GM19452 (cell line): ENCODE measurements around the gene PDE11A.
A peak's percentile ranks its signal among the peaks of the same experiment; 100 is the strongest.
"Not testable (repeated sequence)": the region's sequence is repeated elsewhere in the genome, so short reads cannot be mapped to it uniquely, and the experiment has no call there.

Experiments
- ATAC-seq: cut with Tn5 transposase; IDR thresholded peaks from one replicate; pipeline ENCODE4 v1.9.1; 2021; ENCODE audit not compliant: unreplicated experiment

Gene PDE11A

DNA sequence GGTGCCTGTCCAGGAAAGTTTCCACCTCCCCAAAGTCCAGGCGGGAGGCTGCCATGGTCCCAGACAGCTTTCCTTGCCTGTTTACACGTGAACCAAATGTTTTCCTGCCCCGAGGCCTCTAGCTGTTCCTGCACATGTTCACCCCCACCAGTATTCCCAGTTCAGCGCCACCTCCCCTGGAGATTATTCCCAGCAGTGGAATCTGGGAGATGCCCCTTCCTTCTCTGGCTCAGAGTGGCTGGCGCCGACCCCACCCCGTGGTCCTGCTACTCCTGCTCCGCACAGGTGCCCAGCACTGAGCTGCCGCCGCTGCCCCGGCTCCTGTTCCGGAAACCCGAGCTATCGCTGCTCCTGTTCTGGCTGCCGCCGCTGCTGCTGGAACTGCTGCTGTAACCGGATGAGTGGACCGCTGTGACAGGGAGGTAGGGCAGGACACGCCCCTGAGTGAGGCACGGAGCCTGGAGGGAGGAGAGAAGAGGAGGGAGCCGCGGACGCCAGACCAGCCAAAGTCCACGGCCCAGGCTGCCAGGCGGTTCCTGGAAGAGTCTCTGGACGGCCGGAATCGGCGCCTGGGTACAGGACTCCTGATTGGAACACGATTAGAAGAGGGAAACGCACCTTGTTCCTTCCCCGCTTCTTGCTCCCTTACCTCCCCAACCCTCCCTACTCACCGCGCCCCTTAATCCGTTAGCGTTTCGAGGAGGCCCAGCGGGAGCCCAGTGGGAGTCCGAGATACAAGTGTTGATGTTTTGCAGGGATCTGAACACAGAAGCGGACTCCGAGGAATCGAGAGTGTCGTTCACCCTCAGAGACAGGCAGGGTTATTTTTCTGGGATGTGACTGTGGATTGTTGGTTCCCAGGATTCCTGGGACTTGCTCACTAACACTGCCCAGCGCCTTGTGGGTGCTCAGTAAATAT lies at the start of gene PDE11A:
Gene PDE11A, minus strand, starts transcription at position 395 of the 919 bp plus-strand sequence. Its CDS starts 340 bp downstream, at position 55.
- ATAC-seq = no peak

DNA sequence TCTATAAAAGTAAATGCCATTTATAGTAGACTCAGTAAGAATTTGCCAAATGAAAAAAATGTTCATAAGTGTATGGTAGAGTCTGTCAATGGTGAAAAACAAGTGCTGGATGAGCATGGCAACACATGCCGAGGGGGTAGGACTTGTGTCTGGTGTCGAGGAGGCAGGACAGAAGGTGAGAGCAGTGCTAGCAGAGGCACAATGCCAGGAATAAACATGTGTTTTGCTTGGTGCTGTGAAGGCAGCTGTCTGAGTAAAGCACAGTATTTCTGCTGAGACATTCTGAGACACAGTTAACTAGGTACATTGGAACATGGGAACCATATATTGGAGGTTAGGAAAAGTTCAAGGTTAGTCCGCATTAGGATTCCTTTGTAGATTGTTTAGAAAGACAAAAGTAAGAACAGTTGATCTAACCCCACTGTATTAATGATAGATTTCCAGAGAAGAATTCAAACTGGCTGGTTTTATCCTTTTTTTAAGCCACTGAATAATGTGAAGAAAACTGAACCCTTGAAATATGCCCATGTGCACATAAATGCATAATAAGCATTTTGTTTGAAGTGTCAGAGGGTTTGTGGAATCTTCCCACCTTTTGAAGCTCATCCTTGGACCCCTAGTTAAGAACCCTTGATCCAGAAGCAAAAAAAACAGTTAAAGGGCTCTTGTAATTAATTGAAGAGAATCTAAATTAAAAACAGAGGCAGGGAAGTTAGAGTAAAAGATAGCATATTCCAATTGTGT lies 46.8 kb upstream of the PDE11A start:
- no peak for ATAC-seq

DNA sequence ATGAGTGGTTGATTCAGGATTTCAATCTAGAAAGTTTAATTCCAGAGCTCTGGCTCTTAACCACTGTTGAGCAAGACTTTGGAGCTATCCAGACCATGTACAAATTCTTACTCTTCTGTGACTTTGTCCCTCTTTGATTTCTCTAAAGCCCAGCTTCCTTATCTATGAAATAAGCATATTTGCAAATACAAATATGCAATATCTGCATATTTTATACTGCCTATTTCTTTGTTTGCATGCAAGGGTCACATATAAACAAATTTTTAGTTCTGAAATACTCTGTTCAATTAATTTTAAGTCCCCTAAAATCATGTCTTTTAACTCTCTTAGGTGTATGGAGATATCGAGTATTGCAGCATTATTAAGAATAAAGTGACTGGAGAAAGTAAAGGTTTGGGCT lies 45.1 kb upstream of the PDE11A start:
- no peak for ATAC-seq

DNA sequence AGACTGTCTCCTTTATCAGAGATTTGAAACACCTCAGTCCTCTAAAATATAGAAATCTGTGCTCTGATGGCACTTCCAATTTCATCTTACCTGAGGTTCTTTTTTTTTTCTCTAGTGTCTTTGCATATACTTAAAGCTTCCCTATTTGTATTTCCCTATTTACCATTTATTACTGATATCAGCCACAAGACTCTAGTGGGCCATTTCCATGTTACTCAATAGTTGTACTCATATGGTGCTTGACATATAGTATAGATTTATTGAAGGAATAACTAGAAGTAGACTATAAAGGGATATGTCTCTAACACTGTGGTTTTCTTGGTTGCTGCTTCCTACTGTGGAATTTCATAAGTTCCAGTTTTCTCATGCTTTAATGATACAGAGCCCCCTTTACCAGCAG lies 42.7 kb upstream of the PDE11A start:
- ATAC-seq = no peak

DNA sequence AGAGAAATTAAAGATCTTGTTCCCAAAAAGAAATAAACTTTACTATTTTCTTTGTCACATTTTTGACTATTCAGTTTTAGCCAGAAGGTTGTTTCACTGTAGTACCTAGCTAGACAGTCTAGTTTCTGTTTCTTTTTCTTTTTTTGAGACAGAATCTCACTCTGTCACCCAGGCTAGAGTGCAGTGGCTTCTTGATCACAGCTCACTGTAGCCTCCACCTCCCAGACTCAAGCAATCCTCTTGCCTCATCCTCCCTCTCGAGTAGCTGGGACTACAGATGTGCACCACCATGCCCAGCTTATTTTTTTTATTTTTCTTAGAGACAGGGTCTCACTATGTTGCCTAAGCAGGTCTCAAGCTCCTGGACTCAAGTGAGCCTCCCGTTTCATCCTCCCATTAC lies 41.9 kb upstream of the PDE11A start:
- ATAC-seq = peak; percentile 39

DNA sequence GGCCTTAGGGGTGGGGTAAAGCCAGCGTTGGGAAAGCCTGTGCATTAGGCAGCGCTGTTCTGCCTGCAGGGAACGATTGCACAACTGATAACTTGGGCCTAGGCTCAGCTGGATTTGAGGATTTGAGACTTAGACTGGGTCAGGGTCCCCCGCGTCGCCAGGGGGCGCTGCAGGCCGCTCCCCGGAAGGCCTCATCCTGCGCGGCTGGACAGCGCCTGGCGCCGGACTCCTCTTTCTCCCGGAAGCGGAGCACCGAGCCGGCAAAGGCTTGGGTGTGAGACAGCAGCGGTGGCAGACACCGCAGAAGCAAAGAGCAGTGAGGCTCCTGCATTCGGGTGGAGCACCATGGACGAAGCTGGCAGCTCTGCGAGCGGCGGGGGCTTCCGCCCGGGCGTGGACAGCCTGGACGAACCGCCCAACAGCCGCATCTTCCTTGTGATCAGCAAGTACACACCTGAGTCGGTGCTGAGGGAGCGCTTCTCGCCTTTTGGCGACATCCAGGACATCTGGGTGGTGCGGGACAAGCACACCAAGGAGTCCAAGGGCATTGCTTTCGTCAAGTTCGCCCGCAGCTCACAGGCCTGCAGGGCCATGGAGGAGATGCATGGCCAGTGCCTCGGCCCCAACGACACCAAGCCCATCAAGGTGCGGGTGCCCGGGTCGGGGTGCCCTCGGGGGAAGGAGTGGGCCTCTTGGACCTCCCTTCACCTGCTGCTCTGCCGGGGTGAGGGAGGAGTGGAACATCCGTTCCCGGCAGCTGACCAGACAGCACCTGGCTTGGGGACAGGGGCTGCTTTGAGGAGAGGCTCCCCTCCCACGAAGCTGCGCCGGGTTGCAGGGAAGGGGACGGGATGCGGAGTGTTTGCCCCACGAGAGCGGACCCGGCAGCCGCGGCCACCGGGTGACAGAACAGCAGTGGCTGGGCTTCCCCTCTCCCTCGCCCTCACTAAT lies 39.9 kb upstream of the PDE11A start, which contains the start of gene RBM45:
Gene RBM45, plus strand, starts transcription at position 236 of the 951 bp plus-strand sequence. Its CDS starts 110 bp downstream, at position 346.
- ATAC-seq = peak; percentile 90

DNA sequence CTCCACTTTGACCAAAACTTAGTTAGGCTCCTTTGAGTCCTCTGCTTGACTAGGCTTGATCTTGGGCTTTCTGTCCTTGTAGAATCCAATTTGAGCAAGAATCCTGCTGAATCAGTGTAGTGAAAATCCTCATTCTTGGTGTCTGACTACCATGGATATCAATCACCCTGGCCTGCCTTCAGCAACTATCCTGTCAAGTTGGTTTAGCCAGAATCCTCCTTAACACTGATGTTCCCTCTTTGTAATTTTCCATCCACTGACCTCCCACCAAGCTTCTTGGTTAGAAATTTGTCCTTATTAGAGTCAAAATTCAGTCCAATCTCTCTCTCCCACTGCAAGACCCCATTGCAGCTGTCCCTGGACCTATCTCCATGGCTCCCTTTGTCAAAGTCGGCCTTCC lies 39.2 kb upstream of the PDE11A start:
- peak; percentile 0 for ATAC-seq

DNA sequence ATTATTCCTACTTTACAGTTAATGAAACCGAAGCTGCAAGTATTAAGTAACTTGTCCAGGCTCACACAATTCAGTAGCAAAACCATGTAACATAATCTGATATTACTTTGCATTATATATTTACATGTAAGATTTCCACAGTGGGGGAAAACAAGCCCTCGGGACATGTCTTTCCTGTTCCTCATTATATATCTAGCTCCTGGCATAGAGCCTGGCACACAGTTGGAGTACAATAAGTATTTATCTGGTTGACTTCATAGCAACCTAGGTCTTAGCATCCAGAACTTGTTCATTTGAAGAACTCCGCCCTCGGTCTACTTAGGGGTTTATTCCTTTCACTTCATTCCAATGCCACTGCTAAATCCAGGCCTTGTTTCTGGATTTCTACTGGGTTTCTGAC lies 38.1 kb upstream of the PDE11A start:
- no peak for ATAC-seq

DNA sequence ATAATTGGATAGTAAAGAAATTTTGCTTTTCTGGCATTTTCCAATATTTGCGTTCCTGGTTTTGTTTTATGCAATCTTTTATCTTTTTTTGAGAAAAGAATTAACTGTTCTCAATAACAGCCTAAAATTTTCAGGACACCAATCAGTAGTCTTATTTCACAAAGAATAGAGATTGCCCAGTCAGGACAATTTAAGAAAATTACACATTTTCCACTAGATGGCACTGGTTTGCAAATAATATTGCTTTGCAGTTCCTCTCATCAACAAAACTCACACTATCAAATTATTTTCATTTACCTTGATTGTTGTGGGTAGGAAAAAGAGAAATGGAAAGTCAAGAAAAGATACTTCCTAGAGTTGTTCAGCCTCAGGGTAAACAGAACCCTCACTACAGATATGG lies 37.2 kb upstream of the PDE11A start:
- ATAC-seq = no peak

DNA sequence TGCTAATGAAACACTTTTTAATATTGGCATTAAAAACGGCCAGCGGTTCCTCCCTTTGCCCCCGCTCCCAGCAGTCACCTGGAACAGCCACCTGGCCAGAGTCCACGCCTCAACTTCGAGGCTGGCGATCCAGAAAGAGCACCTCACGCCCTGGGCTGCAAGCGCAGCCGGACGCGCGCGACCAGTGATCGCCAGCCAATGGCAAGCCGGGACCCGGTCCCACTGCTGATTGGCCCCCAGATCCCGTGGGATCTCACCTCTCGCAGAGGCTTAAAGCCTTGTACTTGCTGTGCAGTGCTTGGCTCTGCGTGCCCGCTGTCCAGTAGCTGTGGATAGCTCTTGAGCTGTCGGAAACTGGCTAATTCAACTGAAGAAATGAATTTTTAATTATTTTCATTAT lies 35.6 kb upstream of the PDE11A start:
- no peak for ATAC-seq

DNA sequence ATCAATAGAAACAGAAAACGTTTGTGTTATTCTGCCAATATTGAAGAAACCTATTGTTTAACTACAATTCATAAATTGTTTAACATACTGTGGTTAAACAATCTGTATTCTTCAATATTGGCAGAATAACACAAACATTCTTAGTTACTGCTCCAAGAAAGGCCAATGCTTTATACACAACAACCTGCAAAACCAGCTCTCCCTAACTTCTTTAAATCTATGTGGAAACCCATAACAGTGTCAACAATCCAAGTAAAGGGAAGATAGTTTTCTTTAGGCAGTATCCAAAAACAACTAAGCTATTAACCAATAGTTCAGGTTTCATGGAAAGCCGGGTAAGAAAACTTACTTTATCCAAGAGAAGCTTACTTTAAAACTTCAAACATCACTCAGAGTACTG lies 33.5 kb upstream of the PDE11A start:
- ATAC-seq = no peak

DNA sequence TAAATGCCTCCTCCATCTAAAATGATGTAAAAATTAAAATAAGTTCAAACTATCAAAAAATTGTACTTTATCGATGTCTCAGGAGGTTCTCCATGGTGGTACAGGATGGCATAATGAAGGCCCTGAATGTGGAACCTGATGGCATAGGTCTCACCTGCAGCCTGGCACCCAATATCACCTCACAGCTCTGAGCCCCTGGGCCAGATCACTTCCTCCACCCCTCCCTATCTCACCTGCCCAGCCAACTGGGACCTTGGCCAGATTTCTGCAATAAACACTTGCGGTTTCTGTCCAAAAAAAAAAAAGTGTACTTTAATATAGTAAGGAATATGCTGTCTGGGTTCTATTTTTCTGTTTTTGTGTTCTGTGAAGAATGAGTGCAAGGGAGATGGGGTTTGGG lies 33.0 kb upstream of the PDE11A start:
- no peak for ATAC-seq

DNA sequence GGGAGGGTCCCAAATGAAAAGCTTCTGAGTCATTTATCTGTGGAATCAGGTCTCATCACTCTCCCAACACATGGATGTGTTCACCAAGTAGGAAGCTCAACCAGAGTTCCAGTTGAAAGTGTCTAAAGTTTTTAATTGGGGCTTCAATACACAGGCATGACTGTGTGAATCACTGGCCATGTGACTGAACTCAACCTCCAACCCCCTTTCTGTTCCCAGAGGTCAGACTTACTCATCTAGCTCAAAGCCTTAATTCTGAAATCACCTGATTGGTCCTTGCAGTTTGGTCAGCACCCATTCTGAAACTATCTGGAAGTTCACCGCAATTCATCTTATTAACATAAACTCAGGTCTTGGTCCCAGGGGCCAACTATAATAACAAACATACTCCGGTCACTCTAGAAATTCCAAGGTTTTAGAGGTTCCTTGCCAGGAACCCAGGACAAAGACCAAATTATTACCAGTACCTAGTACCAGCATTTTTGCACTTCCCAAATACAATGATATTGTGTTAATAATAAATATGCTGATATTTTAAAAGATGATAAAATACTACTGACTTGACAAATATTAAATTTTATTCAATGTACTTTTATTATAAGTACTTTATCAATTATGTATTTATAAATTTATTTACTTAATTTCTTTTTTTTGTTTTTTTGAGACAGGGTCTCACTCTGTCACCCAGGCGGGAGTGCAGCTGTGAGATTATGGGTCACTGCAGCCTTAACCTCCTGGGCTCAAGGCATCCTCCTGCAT lies 28.9 kb upstream of the PDE11A start:
- no peak for ATAC-seq

DNA sequence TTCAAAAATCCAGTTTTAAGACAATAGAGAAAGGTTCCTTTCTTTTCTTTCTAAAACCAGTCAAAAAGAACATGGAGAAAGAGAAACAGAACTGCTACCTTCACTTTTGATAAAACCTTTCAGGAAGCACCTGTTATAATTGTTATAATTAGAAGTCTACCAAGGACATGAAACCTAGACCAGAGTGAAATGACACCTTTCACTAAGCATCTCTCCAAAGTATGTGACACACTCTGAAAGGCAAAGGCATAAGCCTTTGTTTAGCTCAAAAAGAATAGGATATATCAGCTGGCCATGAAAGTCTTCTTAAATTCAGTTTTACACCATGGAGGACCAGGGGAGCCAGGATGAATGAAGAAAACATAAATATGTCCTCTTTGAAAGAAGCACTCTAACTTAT lies 20.9 kb upstream of the PDE11A start:
- ATAC-seq = no peak

DNA sequence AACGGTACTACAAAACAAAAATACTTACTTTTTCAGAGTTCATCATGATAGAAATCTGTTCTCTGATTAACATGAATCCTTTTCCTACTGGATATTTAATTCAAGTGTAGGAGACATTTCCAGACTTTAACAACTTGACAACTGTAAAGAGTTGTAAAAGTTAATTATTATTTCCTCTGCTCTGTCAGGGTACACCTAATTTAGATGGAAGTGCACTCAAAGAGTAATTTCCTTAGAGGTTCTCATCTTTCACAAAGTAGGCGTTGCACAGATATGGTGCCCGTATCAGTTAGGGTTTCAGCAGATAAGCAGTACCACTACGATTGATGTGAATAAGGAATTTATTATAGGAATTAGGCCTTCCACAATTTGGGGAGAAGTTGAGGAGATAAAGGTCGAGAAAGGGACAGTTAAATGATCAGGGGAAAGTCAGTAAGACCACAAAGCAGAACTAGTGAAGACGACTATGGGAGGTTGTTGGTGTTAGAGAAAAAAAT lies 16.2 kb upstream of the PDE11A start:
- no peak for ATAC-seq

DNA sequence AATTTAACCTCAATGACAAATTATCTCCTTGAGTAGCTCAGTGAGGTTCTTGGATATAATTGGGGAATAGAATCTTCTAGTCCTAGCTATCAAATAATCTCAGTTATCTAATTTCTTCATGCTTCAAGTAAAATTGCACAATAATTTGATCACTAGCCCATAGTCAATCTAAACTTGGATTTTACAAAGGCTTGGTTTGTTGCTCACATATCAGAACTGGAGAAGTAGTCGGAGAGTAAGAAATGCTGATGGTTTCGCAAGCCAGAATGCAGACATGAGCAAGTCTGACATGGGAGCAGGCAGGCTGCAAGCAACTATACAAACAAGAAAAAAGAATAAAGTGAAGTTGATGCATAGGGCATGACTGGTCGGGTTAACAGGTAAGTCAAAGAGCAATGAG lies 11.7 kb upstream of the PDE11A start:
- ATAC-seq = no peak

DNA sequence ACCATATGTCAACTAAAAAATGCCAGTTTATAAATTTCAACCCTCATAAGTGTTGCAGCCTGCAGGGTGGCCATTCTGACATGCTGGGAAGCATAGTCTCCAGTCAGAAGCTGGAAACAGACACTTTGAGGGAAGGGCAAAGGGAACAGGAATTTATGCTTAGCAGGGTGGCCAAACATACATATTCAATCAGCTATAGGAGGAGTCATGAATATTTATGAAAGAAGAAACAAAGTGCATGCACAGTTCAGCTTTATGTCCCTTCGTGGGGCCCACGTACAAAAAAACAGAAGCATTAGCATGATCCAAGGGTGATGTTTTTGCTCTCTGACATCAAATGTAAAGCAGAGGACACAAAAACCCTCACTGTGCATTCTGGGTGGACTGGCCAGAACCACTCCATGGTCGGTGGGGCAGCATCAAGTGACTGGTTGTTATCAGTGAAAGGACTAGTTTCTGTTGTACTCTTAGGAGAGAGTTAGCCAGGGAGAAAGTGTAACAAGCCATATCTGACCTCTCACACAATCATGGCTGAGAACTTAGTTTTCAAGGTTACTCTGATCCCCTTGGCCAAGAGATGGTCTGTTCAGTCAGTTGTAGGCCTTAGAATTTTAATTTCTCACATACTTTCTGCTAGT lies 9.9 kb upstream of the PDE11A start:
- no peak for ATAC-seq

DNA sequence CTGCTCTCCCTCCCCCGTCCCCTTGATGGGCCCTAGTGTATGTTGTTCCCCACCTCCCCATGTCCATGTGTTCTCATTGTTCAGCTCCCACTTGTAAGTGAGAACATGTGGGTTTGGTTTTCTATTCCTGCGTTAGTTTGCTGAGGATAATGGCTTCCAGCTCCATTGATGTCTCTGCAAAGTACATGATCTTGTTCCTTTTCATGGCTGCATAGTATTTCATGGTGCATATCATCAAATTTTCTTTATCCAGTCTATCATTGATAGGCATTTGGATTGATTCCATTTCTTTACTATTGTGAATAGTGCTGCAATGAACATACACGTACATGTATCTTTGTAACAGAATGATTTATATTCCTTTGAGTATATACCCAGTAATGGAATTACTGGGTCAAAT lies 6.7 kb upstream of the PDE11A start:
- not testable (repeated sequence) for ATAC-seq

DNA sequence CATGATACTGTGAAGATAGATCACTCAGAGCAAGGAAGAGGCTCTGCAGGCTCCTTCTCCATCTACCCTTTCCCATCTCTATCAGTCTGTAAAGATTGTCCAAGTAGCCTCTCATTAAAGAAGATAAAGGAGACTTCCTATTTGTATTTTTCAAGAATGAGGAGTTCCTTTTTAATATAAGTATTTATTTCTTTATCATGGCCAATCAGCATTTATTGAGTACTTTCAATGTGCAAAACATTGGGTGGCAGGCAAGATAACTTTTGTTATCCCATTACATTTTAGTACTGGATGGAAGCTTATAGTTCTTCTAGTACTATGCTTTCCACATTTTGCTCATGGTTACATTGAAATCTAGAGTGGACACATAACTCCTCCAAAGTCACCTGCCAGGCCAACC lies 3.6 kb upstream of the PDE11A start:
- ATAC-seq = no peak

DNA sequence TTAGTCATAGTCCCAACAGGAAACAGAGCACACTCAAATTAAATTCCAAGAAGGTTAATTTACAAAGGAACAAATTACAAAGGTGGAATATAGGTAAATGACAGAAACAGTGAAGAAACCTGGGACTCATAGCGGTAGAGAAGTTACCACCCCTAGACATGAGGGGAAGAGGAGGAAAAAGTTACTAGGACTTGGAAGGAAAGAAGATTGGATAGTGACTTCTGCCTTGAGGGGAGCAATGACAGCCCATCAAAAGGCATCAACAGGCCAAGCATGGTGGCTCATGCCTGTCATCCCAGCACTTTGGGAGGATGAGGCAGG lies 2.4 kb upstream of the PDE11A start:
- ATAC-seq = no peak
